Activated CD4-positive, alpha-beta memory T cell treated with anti-CD3 and anti-CD28 coated beads, Interleukin-2, amount 10 ng/mL, durations not matched to agents 7 days and 5 days (primary cell): ENCODE results near the gene TMED5. TPM values are rescaled to one million over a fixed set of nuclear protein-coding genes. Genes with fewer than 3 reads are reported as not detected.
"Not testable (repeated sequence)": the region's sequence is repeated elsewhere in the genome, so short reads cannot be mapped to it uniquely, and the experiment has no call there.

Source experiments
- CTCF ChIA-PET: fragments of 350-600 bp; sonication (Branson Sonifier 250); formaldehyde crosslinking; loops from one replicate; lab custom pipeline; 2021; ENCODE audit warnings: antibody characterized with exemption, inconsistent platforms; lab: Charles Lee
- POLR2A ChIA-PET: fragments of 350-600 bp; sonication (Branson Sonifier 250); formaldehyde crosslinking; loops from one replicate; lab custom pipeline; 2021; ENCODE audit warnings: antibody characterized with exemption; lab: Charles Lee
- DNase-seq: peaks from one replicate; pipeline ENCODE4 v3.0.0-alpha.2; 2020
- H3K27ac Mint-ChIP-seq: one replicate; pipeline ENCODE4 v1.8.0; 2021; ENCODE audit warnings: mild to moderate bottlenecking, mixed read lengths
- H3K27me3 Mint-ChIP-seq: one replicate; pipeline ENCODE4 v1.8.0; 2021; ENCODE audit warnings: mixed read lengths
- H3K36me3 Mint-ChIP-seq: one replicate; pipeline ENCODE4 v1.8.0; 2021; ENCODE audit warnings: low read depth, mixed read lengths
- H3K4me1 Mint-ChIP-seq: one replicate; pipeline ENCODE4 v1.8.0; 2021; ENCODE audit warnings: mixed read lengths
- H3K4me3 Mint-ChIP-seq: one replicate; pipeline ENCODE4 v1.8.0; 2021; ENCODE audit warnings: mild to moderate bottlenecking, mixed read lengths
- H3K9me3 Mint-ChIP-seq: one replicate; pipeline ENCODE4 v1.8.0; 2021; ENCODE audit warnings: mixed read lengths
- total RNA-seq, 2 experiments: library from RNA; stranded (reverse); gene quantifications; one replicate each; pipeline ENCODE4 v1.2.3, GENCODE V29; 2021

Gene TMED5
- 10 to 100 TPM; 67.4 to 70.8 TPM for total RNA-seq

- H3K9me3 Mint-ChIP-seq: no peaks in the 10 kb centered on the region
- H3K27ac Mint-ChIP-seq: peak within 1 kb of the TSS; percentile 98
- ChIA-PET POLR2A (interaction anchor here (0.8 to 3.0 kb wide), 6 partner anchors 25 to 219 kb away, joined by 3 to 25 read pairs (median 6); partner anchors contain the start of genes DIPK1A and MTF2), CTCF (no interaction called here)
- peaks cover 55% of the 10 kb centered on the region for H3K4me1 Mint-ChIP-seq
- peaks cover 49% of the 10 kb centered on the region for H3K36me3 Mint-ChIP-seq
- peak; percentile 98 for DNase-seq
- no peaks in the 10 kb centered on the region for H3K27me3 Mint-ChIP-seq
- H3K4me3 Mint-ChIP-seq: peak within 1 kb of the TSS; percentile 89
Observed at GRCh38 chr1:93179886-93180722, at the start of gene TMED5. TMED5 (minus strand) TSS chr1:93180413; CDS start chr1:93180242, 171 bp downstream.

DNA sequence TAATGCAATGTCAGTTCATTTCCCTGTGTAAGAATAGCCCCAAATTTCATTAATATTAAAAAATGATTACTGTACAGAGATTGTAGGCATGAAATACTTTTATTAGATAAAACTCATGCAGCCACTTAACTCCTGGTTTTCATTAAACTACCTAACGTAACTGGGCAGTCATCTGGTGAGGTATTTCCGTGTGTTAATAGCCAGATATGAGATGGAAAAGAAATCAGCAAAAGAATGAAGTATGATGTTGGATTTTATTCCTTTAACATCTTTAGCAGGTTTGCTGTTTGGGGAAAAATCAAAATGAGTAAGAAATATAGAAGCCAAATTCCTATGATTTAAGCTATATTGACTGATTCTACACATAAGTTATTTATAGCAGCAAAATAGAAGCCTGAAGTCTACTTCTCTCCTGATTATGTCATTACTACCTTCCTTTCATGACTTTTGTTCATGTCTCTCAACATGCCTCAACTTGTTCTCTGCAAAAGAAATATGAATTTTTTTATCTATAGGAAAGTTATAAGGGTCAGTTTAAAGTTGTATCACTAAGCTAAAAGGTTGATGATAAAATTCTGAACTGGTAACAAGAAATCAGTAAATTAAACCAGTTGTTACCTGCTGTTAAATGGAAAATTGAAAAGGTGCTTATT lies 42.9 kb upstream of the TMED5 start:
- CTCF ChIA-PET: no interaction called here
- H3K4me1 Mint-ChIP-seq: peaks cover 28% of the 10 kb centered on the region
- no peak overlapping the region for H3K27ac Mint-ChIP-seq
- no peaks in the 10 kb centered on the region for H3K27me3 Mint-ChIP-seq
- no peak for DNase-seq
- H3K36me3 Mint-ChIP-seq: peaks cover 59% of the 10 kb centered on the region
- POLR2A ChIA-PET: interaction anchor here (1.0 to 2.3 kb wide), 3 partner anchors 41 to 145 kb away, joined by 3 to 6 read pairs (median 3); no protein-coding TSS in a partner anchor
- no peak overlapping the region for H3K4me3 Mint-ChIP-seq
- peaks cover 5% of the 10 kb centered on the region for H3K9me3 Mint-ChIP-seq

DNA sequence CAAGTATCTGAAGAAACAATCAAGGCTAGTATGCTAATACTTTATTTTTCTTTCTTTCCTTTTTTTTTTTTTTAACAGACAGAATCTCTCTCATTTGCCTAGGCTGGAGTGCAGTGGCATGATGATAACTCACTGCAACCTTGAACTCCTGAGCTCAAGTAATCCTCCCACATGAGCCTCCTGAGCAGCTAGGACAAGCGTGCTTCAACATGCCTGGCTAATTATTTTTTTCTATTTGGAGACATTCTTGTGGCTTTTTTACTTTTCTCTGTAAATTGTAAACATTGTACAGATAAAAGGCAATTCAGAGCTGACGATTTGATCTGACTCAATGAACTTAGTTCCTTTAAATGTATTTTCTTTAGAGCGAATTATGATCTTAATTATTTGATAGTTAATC lies 41.7 kb upstream of the TMED5 start:
- no peak for DNase-seq
- Mint-ChIP-seq H3K27me3 (no peaks in the 10 kb centered on the region), H3K36me3 (peaks cover 66% of the 10 kb centered on the region), H3K4me1 (peaks cover 28% of the 10 kb centered on the region), H3K27ac (no peak overlapping the region), H3K4me3 (no peak overlapping the region), H3K9me3 (peaks cover 5% of the 10 kb centered on the region)
- ChIA-PET POLR2A (interaction anchor here (1.1 to 2.3 kb wide), 4 partner anchors 7 to 86 kb away, joined by 3 to 6 read pairs (median 4); no protein-coding TSS in a partner anchor), CTCF (no interaction called here)

DNA sequence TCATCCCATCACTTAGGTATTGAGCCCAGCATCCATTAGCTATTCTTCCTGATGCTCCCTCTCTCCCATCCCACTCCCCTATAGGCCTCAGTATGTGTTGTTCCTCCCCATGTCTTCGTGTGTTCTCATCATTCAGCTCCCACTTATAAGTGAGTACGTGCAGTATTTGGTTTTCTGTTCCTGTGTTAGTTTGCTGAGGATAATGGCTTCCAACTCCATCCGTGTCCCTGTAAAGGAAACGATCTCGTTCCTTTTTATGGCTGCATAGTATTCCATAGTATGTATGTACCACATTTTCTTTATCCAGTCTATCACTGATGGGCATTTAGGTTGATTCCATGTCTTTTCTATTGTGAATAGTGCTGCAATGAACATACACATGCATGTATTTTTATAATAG lies 40.5 kb upstream of the TMED5 start:
- CTCF ChIA-PET, H3K9me3 Mint-ChIP-seq, DNase-seq, H3K27me3 Mint-ChIP-seq, H3K4me3 Mint-ChIP-seq: not testable (repeated sequence)
- peaks cover 64% of the 10 kb centered on the region for H3K36me3 Mint-ChIP-seq
- H3K4me1 Mint-ChIP-seq: peaks cover 28% of the 10 kb centered on the region
- POLR2A ChIA-PET: interaction anchor here (1.3 to 1.6 kb wide), 2 partner anchors 9 to 41 kb away, joined by 3 to 4 read pairs; no protein-coding TSS in a partner anchor
- H3K27ac Mint-ChIP-seq: peak overlapping the region; percentile 20

DNA sequence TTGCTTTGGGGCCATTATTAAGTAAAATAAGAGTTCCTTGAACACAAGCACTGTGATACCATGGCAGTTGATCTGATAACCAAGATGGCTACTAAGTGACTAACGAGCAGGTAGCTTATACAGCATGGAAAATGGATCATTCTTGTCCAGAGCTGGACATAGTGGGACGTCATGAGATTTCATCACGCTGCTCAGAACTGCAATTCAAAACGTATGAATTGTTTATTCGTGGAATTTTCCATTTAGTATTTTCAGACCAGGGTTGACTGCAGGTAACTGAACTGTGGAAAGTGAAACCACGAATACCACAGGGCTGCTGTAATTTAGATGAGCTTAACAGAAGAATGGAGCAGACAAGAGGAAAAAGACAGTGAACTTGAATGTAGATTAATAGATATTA lies 39.2 kb upstream of the TMED5 start:
- DNase-seq: peak; percentile 33
- peak overlapping the region; percentile 57 for H3K27ac Mint-ChIP-seq
- H3K27me3 Mint-ChIP-seq: no peaks in the 10 kb centered on the region
- POLR2A ChIA-PET: interaction anchor here (1.0 kb wide), 1 partner anchor 37 kb away, joined by 7 read pairs; no protein-coding TSS in a partner anchor
- H3K4me1 Mint-ChIP-seq: peaks cover 28% of the 10 kb centered on the region
- H3K4me3 Mint-ChIP-seq: peak overlapping the region; percentile 39
- H3K9me3 Mint-ChIP-seq: peaks cover 5% of the 10 kb centered on the region
- H3K36me3 Mint-ChIP-seq: peaks cover 60% of the 10 kb centered on the region
- CTCF ChIA-PET: interaction anchor here (2.4 kb wide), 1 partner anchor 85 kb away, joined by 5 read pairs; no protein-coding TSS in a partner anchor

GRCh38 chr1:93215322-93215721 lies 35.1 kb upstream of the TMED5 start:
- ChIA-PET CTCF (no interaction called here), POLR2A (no interaction called here)
- Mint-ChIP-seq H3K4me1 (peaks cover 18% of the 10 kb centered on the region), H3K9me3 (no peaks in the 10 kb centered on the region), H3K4me3 (no peak overlapping the region), H3K27me3 (no peaks in the 10 kb centered on the region), H3K27ac (no peak overlapping the region), H3K36me3 (peaks cover 59% of the 10 kb centered on the region)
- no peak for DNase-seq

- Mint-ChIP-seq H3K9me3 (no peaks in the 10 kb centered on the region), H3K27ac (no peak overlapping the region), H3K36me3 (peaks cover 37% of the 10 kb centered on the region), H3K4me3 (no peak overlapping the region), H3K27me3 (no peaks in the 10 kb centered on the region), H3K4me1 (no peaks in the 10 kb centered on the region)
- CTCF ChIA-PET: no interaction called here
- DNase-seq: no peak
- POLR2A ChIA-PET: no interaction called here
Observed at GRCh38 chr1:93207211-93207610, 27.0 kb upstream of the TMED5 start.

DNA sequence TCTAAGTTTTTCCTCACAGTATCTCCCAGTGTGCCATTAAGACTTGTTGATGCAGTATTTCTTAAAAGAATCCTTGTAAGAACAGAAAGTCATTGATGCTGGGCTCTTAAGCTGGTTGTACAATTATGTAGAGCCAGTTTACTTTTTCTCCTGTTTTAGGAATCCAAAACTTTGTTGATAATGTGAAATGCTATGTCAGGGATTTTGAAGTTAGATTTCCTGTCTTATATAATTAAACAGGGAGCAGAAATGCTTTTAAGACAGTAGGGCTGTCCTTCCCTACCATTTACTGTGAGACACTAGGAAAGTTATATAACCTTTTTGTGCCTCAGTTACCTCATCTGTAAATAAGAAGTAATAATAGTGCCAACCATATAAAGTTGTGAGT lies 26.3 kb upstream of the TMED5 start:
- ChIA-PET POLR2A (no interaction called here), CTCF (no interaction called here)
- Mint-ChIP-seq H3K4me3 (no peak overlapping the region), H3K9me3 (no peaks in the 10 kb centered on the region), H3K36me3 (peaks cover 36% of the 10 kb centered on the region), H3K4me1 (no peaks in the 10 kb centered on the region), H3K27ac (no peak overlapping the region), H3K27me3 (no peaks in the 10 kb centered on the region)
- no peak for DNase-seq

DNA sequence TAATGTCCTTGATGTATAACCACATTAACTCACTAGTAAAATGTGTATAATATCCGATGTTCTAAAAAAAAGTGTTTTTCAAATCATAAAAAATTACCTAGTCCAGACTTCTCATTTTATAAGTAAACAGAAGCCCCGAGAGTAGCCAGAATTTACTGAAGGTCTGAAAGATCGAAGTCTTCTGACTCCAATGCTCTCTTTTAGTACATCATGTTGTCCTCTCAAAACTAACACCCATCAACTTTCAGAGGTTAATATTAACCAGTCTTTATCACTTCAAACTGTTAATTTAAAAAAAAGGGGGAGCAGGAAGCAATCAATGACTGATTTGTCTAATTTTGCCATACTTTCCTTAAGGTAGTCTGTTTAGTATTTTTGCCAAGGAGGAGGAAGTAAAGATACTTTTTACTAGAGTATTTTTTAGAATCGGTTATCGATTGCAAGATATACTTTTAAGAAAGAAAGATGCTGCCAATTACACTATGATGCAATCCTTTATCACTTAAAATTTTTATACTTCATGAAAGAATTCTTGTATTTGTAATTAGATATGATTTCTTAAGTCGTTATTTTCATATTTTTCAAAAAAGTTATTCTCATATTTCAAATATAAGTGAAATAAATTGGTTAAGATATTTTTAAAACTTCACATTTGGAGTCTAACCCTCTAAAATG lies 25.8 kb upstream of the TMED5 start:
- CTCF ChIA-PET: no interaction called here
- H3K27ac Mint-ChIP-seq: no peak overlapping the region
- peaks cover 33% of the 10 kb centered on the region for H3K36me3 Mint-ChIP-seq
- H3K9me3 Mint-ChIP-seq: no peaks in the 10 kb centered on the region
- H3K27me3 Mint-ChIP-seq: no peaks in the 10 kb centered on the region
- no peak for DNase-seq
- POLR2A ChIA-PET: no interaction called here
- no peaks in the 10 kb centered on the region for H3K4me1 Mint-ChIP-seq
- no peak overlapping the region for H3K4me3 Mint-ChIP-seq

- Mint-ChIP-seq H3K36me3 (peaks cover 32% of the 10 kb centered on the region), H3K4me1 (peaks cover 5% of the 10 kb centered on the region), H3K27me3 (no peaks in the 10 kb centered on the region), H3K27ac (no peak overlapping the region), H3K4me3 (no peak overlapping the region), H3K9me3 (no peaks in the 10 kb centered on the region)
- CTCF ChIA-PET: no interaction called here
- DNase-seq: no peak
- POLR2A ChIA-PET: no interaction called here
Observed at GRCh38 chr1:93200714-93201113, 20.5 kb upstream of the TMED5 start.

GRCh38 chr1:93200086-93200620 lies 19.9 kb upstream of the TMED5 start:
- no peak for DNase-seq
- Mint-ChIP-seq H3K27me3 (no peaks in the 10 kb centered on the region), H3K36me3 (peaks cover 37% of the 10 kb centered on the region), H3K9me3 (no peaks in the 10 kb centered on the region), H3K4me3 (no peak overlapping the region), H3K27ac (no peak overlapping the region), H3K4me1 (peaks cover 5% of the 10 kb centered on the region)
- POLR2A ChIA-PET: no interaction called here
- CTCF ChIA-PET: no interaction called here

GRCh38 chr1:93199150-93199549 lies 18.9 kb upstream of the TMED5 start:
- ChIA-PET CTCF (interaction anchor here (1.0 kb wide), 1 partner anchor 137 kb away, joined by 4 read pairs; no protein-coding TSS in a partner anchor), POLR2A (no interaction called here)
- Mint-ChIP-seq H3K27ac (no peak overlapping the region), H3K4me3 (no peak overlapping the region), H3K27me3 (no peaks in the 10 kb centered on the region), H3K9me3 (no peaks in the 10 kb centered on the region), H3K36me3 (peaks cover 46% of the 10 kb centered on the region), H3K4me1 (peaks cover 5% of the 10 kb centered on the region)
- no peak for DNase-seq
